H1 (cell line): ENCODE data around the gene GADD45A. TPM values are rescaled to one million over a fixed set of nuclear protein-coding genes. Genes with fewer than 3 reads are reported as not detected.

Source experiments
- CTCF ChIA-PET: fragments of 300-600 bp; sonication (Branson Sonifier 250); formaldehyde crosslinking; loops from one replicate; lab custom pipeline; 2021; ENCODE audit not compliant: partially characterized antibody; lab: Charles Lee
- POLR2A ChIA-PET: fragments of 300-600 bp; sonication (Branson Sonifier 250); formaldehyde crosslinking; loops from one replicate; lab custom pipeline; 2021; ENCODE audit warnings: inconsistent platforms; ENCODE audit not compliant: partially characterized antibody; lab: Charles Lee
- DNase-seq, 2 experiments: peaks; one replicate each; pipeline versions ENCODE4 v3.0.0 to v3.0.0-alpha.2; 2010 to 2022; ENCODE audit warnings: low spot score in 2 of 2, low read depth in 1 of 2, mixed read lengths in 1 of 2
- FAIRE-seq: peaks from 2 replicates; lab custom pipeline; 2011; peaks lifted over from hg19 to GRCh38; lab: Jason Lieb, UNC
- H2AFZ ChIP-seq: 2 replicates; pipeline ENCODE4 v1.8.1; 2012; ENCODE audit warnings: low read length, inconsistent platforms
- H2AK5ac ChIP-seq: 2 replicates; pipeline ENCODE4 v1.6.1; 2013; ENCODE audit warnings: low read depth, low read length
- H2BK120ac ChIP-seq: replicated peaks from 2 replicates; pipeline ENCODE3; 2013; ENCODE audit warnings: low read depth, low read length, inconsistent platforms
- H2BK12ac ChIP-seq: 2 replicates; pipeline ENCODE4 v1.6.1; 2013; ENCODE audit warnings: low read depth, low read length
- H2BK15ac ChIP-seq: 2 replicates; pipeline ENCODE4 v1.6.1; 2013; ENCODE audit warnings: low read length
- H2BK20ac ChIP-seq: 2 replicates; pipeline ENCODE4 v1.6.1; 2013; ENCODE audit warnings: low read length
- H2BK5ac ChIP-seq: 2 replicates; pipeline ENCODE4 v1.6.1; 2013; ENCODE audit warnings: low read depth, low read length
- H3K14ac ChIP-seq: 2 replicates; pipeline ENCODE4 v1.6.1; 2013; ENCODE audit warnings: inconsistent platforms; ENCODE audit not compliant: insufficient read length
- H3K18ac ChIP-seq: 2 replicates; pipeline ENCODE4 v1.6.1; 2013; ENCODE audit warnings: low read length; ENCODE audit errors: extremely low read depth
- H3K23ac ChIP-seq: 2 replicates; pipeline ENCODE4 v1.6.1; 2013; ENCODE audit warnings: inconsistent platforms; ENCODE audit not compliant: insufficient read length
- H3K23me2 ChIP-seq: 2 replicates; pipeline ENCODE4 v1.6.1; 2013; ENCODE audit warnings: low read depth, low read length
- H3K27ac ChIP-seq: 2 replicates; pipeline ENCODE4 v1.6.1; 2011; ENCODE audit warnings: low read depth, low read length, inconsistent platforms
- H3K27me3 ChIP-seq, 4 experiments: replicated peaks in 1 of 4; 1 replicate in 1 of 4; 2 replicates in 3 of 4; pipeline versions ENCODE4 v1.6.1 to v1.8.1; 2011 to 2013; ENCODE audit warnings: low read length in 3 of 4, mild to moderate bottlenecking in 3 of 4, inconsistent platforms in 2 of 4, mixed read lengths in 2 of 4, moderate library complexity in 1 of 4; ENCODE audit not compliant: control insufficient read depth in 3 of 4, insufficient read depth in 3 of 4; ENCODE audit errors: extremely low read depth in 1 of 4
- H3K36me3 ChIP-seq, 4 experiments: 2 replicates each; pipeline versions ENCODE4 v1.6.1 to v1.8.1; 2011 to 2013; ENCODE audit warnings: mild to moderate bottlenecking in 4 of 4, low read length in 3 of 4, moderate library complexity in 2 of 4, control low read depth in 1 of 4, inconsistent platforms in 1 of 4; ENCODE audit not compliant: insufficient read depth in 4 of 4, control insufficient read depth in 2 of 4
- H3K4ac ChIP-seq: replicated peaks from 2 replicates; pipeline ENCODE3; 2013; ENCODE audit warnings: low read length, low read depth, mixed read lengths, inconsistent platforms; ENCODE audit not compliant: insufficient read length
- H3K4me1 ChIP-seq, 4 experiments: replicated peaks in 1 of 4; 1 replicate in 1 of 4; 2 replicates in 3 of 4; pipeline versions ENCODE4 v1.6.1 to v1.8.1; 2011 to 2013; ENCODE audit warnings: low read length in 3 of 4, inconsistent platforms in 2 of 4, mixed read lengths in 1 of 4; ENCODE audit not compliant: insufficient read depth in 4 of 4, control insufficient read depth in 3 of 4
- H3K4me2 ChIP-seq, 2 experiments: 2 replicates each; pipeline versions ENCODE4 v1.6.1 to v1.8.1; 2011 to 2013; ENCODE audit warnings: low read depth in 2 of 2, low read length in 2 of 2, control low read depth in 1 of 2, inconsistent platforms in 1 of 2, mild to moderate bottlenecking in 1 of 2; ENCODE audit not compliant: insufficient read depth in 1 of 2
- H3K4me3 ChIP-seq, 4 experiments: fragments of 200-600, 300-600 bp in 1 of 4; sonication (generic), shearing (Covaris generic), sonication (Bioruptor Twin) in 1 of 4; 2 replicates each; pipeline versions ENCODE4 v1.5.1 to v1.8.1; 2011 to 2016; ENCODE audit warnings: low read length in 4 of 4, low read depth in 3 of 4, control low read depth in 2 of 4, inconsistent platforms in 2 of 4, mild to moderate bottlenecking in 2 of 4, mixed read lengths in 1 of 4, moderate library complexity in 1 of 4; ENCODE audit not compliant: insufficient read depth in 2 of 4; ENCODE audit errors: extremely low read depth in 1 of 4
- H3K56ac ChIP-seq: replicated peaks from 2 replicates; pipeline ENCODE3; 2013; ENCODE audit warnings: low read depth, mild to moderate bottlenecking, mixed read lengths, low read length, inconsistent platforms; ENCODE audit not compliant: insufficient read length
- H3K79me1 ChIP-seq: 2 replicates; pipeline ENCODE4 v1.6.1; 2013; ENCODE audit warnings: low read depth, low read length, control low read depth
- H3K79me2 ChIP-seq, 2 experiments: 2 replicates each; pipeline versions ENCODE4 v1.6.1 to v1.8.1; 2012 to 2013; ENCODE audit warnings: low read length in 2 of 2, mild to moderate bottlenecking in 2 of 2, inconsistent platforms in 1 of 2; ENCODE audit not compliant: insufficient read depth in 2 of 2, control insufficient read depth in 1 of 2
- H3K9ac ChIP-seq, 4 experiments: replicated peaks in 1 of 4; 1 replicate in 1 of 4; 2 replicates in 3 of 4; pipeline versions ENCODE4 v1.6.1 to v1.8.1; 2011 to 2013; ENCODE audit warnings: low read depth in 3 of 4, low read length in 3 of 4, control low read depth in 2 of 4, mild to moderate bottlenecking in 2 of 4, moderate library complexity in 2 of 4, inconsistent platforms in 1 of 4; ENCODE audit errors: extremely low read depth in 1 of 4
- H3K9me3 ChIP-seq, 2 experiments: 2 replicates each; pipeline versions ENCODE4 v1.6.1 to v1.8.1; 2012 to 2013; ENCODE audit warnings: mild to moderate bottlenecking in 2 of 2, moderate library complexity in 2 of 2, control low read depth in 1 of 2, inconsistent platforms in 1 of 2, low read depth in 1 of 2, low read length in 1 of 2, mixed read lengths in 1 of 2; ENCODE audit not compliant: insufficient read depth in 2 of 2
- H4K20me1 ChIP-seq, 2 experiments: replicated peaks in 1 of 2; 2 replicates each; pipeline versions ENCODE3 to v1.8.1; 2011 to 2013; ENCODE audit warnings: inconsistent platforms in 2 of 2, low read length in 2 of 2, mild to moderate bottlenecking in 1 of 2; ENCODE audit not compliant: insufficient read depth in 2 of 2, control insufficient read depth in 1 of 2
- H4K5ac ChIP-seq: 2 replicates; pipeline ENCODE4 v1.6.1; 2013; ENCODE audit warnings: low read length, low read depth, mixed read lengths, inconsistent platforms; ENCODE audit not compliant: insufficient read length
- H4K8ac ChIP-seq: 2 replicates; pipeline ENCODE4 v1.8.0; 2013; ENCODE audit warnings: mild to moderate bottlenecking, moderate library complexity, low read length, inconsistent platforms; ENCODE audit not compliant: insufficient read depth; ENCODE audit errors: extremely low read depth
- H4K91ac ChIP-seq: replicated peaks from 2 replicates; pipeline ENCODE3; 2013; ENCODE audit warnings: low read length, mixed read lengths, inconsistent platforms; ENCODE audit not compliant: insufficient read length
- BRCA1 ChIP-seq: IDR thresholded peaks from 2 replicates; pipeline ENCODE4 v1.6.1; 2012; ENCODE audit warnings: low read depth, low read length, improper control_type of control experiment
- CREB1 ChIP-seq: IDR thresholded peaks from 2 replicates; pipeline ENCODE4 v1.6.1; 2012; ENCODE audit warnings: inconsistent platforms
- EZH2 ChIP-seq: fragments of 200-600 bp; sonication (generic); IDR thresholded peaks from 2 replicates; pipeline ENCODE4 v1.7.1; 2012; ENCODE audit warnings: low read depth, mild to moderate bottlenecking, moderate library complexity, low read length, inconsistent platforms; ENCODE audit not compliant: severe bottlenecking
- GABPA ChIP-seq: IDR thresholded peaks from 2 replicates; pipeline ENCODE4 v1.6.1; 2011; ENCODE audit warnings: mild to moderate bottlenecking, low read length, moderate library complexity, borderline replicate concordance; ENCODE audit not compliant: insufficient read depth
- PHF8 ChIP-seq: fragments of 200-600 bp; sonication (generic); conservative IDR thresholded peaks from 2 replicates; pipeline ENCODE4 v1.7.1; 2012; ENCODE audit warnings: low read depth, mild to moderate bottlenecking, inconsistent platforms, low read length, moderate library complexity
- POLR2AphosphoS5 ChIP-seq: IDR thresholded peaks from 2 replicates; pipeline ENCODE4 v1.6.1; 2011; ENCODE audit warnings: low read depth, low read length
- RAD21 ChIP-seq, 2 experiments: IDR thresholded peaks in 1 of 2; conservative IDR thresholded peaks in 1 of 2; 2 replicates each; pipeline ENCODE4 v1.6.1; 2011; ENCODE audit warnings: low read depth in 2 of 2, low read length in 2 of 2, improper control_type of control experiment in 1 of 2, inconsistent platforms in 1 of 2, mild to moderate bottlenecking in 1 of 2, moderate library complexity in 1 of 2
- SUZ12 ChIP-seq: fragments of 200-600 bp; sonication (generic); IDR thresholded peaks from 2 replicates; pipeline ENCODE4 v1.6.1; 2012; ENCODE audit warnings: mild to moderate bottlenecking, inconsistent platforms, low read length, moderate library complexity, mixed read lengths
- YY1 ChIP-seq: IDR thresholded peaks from 2 replicates; pipeline ENCODE4 v1.6.1; 2011; ENCODE audit warnings: low read depth, mild to moderate bottlenecking, low read length
- WGBS, 2 experiments: shearing (Covaris generic) in 1 of 2; methylation state at CpG; one replicate each; pipeline versions ENCODE4 v1.1.6 to v1.1.7; 2013 to 2015; ENCODE audit warnings: low lambda C conversion rate in 2 of 2, mixed read lengths in 2 of 2, inconsistent platforms in 1 of 2, low coverage in 1 of 2, missing lambda C conversion rate in 1 of 2; ENCODE audit not compliant: insufficient replicate concordance in 2 of 2, insufficient coverage in 1 of 2, insufficient read length in 1 of 2; ENCODE audit errors: extremely low coverage in 1 of 2, missing lambda C conversion rate in 1 of 2; 5-methylcytosine and 5-hydroxymethylcytosine counted together
- polyA plus RNA-seq, 7 experiments: library from polyadenylated mRNA; depleted of rRNA in 3 of 7; stranded (reverse) in 5 of 7; unstranded in 2 of 7; fragments of >200 nt in 5 of 7; fragments of 200-250 nt in 2 of 7; gene quantifications; 1 replicate in 5 of 7; 2 replicates in 1 of 7; 4 replicates in 1 of 7; pipeline versions ENCODE4 v1.2.1 to v1.2.3, GENCODE V29; 2011 to 2013; ENCODE audit warnings: missing spikeins in 2 of 7, mixed read lengths in 2 of 7
- total RNA-seq: library from RNA; stranded (reverse); fragmentation: NEBNext Ultra II Directional; extraction: Animal tissue kit (Norgen Biotek cat#: 25700); gene quantifications from 2 replicates; pipeline ENCODE4 v1.2.1, GENCODE V29; 2021
- TF ChIP-seq, protein P1 (sequence below): IDR thresholded peaks from 2 replicates; pipeline ENCODE4 v1.6.1; 2011; ENCODE audit warnings: low read depth, mild to moderate bottlenecking, low read length; ENCODE audit not compliant: insufficient read depth
- TF ChIP-seq, protein P2 (sequence below): IDR thresholded peaks from 2 replicates; pipeline ENCODE4 v1.6.1; 2012; ENCODE audit warnings: low read length, inconsistent platforms

Gene GADD45A
- total and polyA plus RNA-seq, 2 of the 8 experiments (the other 6 are each of a cell fraction or from before 2014, with no cell fraction given): 7.6 to 15.6 TPM

DNA sequence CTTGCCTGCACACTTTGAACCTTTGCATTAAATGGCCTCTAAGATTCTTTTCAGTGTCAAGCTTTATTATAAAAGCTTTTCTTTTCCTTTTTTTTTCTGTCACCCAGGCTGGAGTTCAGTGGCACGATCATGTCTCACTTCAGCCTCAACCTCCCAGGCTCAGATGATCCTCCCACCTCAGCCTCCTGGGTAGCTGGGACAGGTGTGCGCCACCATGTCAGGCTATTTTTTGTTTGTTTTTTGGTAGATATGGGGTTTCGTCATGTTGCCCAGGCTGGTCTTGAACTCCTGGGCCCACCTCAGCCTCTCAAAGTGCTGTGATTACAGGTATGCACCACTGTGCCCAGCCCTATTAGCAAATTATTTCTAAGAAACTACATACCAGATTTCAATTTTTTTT, 52.9 kb downstream of the GADD45A start:
- TF ChIP-seq BRCA1: no peak
- no peak for TF ChIP-seq EZH2
- TF ChIP-seq POLR2AphosphoS5: no peak
- TF ChIP-seq, protein P1, sequence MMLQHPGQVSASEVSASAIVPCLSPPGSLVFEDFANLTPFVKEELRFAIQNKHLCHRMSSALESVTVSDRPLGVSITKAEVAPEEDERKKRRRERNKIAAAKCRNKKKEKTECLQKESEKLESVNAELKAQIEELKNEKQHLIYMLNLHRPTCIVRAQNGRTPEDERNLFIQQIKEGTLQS: no peak
- TF ChIP-seq SUZ12: no peak
- TF ChIP-seq YY1: no peak
- TF ChIP-seq, protein P2, sequence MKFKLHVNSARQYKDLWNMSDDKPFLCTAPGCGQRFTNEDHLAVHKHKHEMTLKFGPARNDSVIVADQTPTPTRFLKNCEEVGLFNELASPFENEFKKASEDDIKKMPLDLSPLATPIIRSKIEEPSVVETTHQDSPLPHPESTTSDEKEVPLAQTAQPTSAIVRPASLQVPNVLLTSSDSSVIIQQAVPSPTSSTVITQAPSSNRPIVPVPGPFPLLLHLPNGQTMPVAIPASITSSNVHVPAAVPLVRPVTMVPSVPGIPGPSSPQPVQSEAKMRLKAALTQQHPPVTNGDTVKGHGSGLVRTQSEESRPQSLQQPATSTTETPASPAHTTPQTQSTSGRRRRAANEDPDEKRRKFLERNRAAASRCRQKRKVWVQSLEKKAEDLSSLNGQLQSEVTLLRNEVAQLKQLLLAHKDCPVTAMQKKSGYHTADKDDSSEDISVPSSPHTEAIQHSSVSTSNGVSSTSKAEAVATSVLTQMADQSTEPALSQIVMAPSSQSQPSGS: no peak
- no peak for TF ChIP-seq RAD21 (IDR thresholded peaks at IDR 0.05 in 1 of 2, conservative IDR thresholded peaks at IDR 0.05 in 1 of 2; ENCODE audit: low read depth in 2 of 2, low read length in 2 of 2)
- no peak for TF ChIP-seq CREB1
- TF ChIP-seq PHF8: no peak
- no peak for TF ChIP-seq GABPA
- H3K9me3 ChIP-seq: no peaks in the 10 kb centered on the region
- whole genome bisulfite sequencing, 2 experiments: 90% methylated on average over 3 of the region's 3 CpGs; no CpG with 5 or more reads in 1 of the 2 experiments
- H4K20me1 ChIP-seq: no peaks in the 10 kb centered on the region
- H2BK5ac ChIP-seq: no peak overlapping the region
- no peak overlapping the region for H4K5ac ChIP-seq
- H3K4ac ChIP-seq: no peak overlapping the region
- no peak overlapping the region for H3K56ac ChIP-seq
- H3K9ac ChIP-seq: no peak overlapping the region
- no peak overlapping the region for H3K4me3 ChIP-seq
- H3K23ac ChIP-seq: no peak overlapping the region
- no peak overlapping the region for H2AK5ac ChIP-seq
- no peak overlapping the region for H4K8ac ChIP-seq
- DNase-seq: no peak
- no peaks in the 10 kb centered on the region for H3K23me2 ChIP-seq
- H2BK20ac ChIP-seq: no peak overlapping the region
- no peaks in the 10 kb centered on the region; the same call in 1 of the 2 replicates for H3K79me1 ChIP-seq
- no peak overlapping the region for H2AFZ ChIP-seq
- no peak overlapping the region for H3K4me2 ChIP-seq
- no peak overlapping the region for H3K14ac ChIP-seq
- no peak overlapping the region for H3K27ac ChIP-seq
- peaks cover 0 to 13% (median 6%) of the 10 kb centered on the region in 4 experiments; a peak in 5 of 7 replicates for H3K4me1 ChIP-seq
- ChIA-PET CTCF (interaction anchor here (0.6 to 3.2 kb wide), 9 partner anchors 10 to 524 kb away, joined by 3 to 15 read pairs (median 4); no protein-coding TSS in a partner anchor), POLR2A (interaction anchor here (1.2 kb wide), 1 partner anchor 15 kb away, joined by 3 read pairs; no protein-coding TSS in a partner anchor)
- FAIRE-seq: no peak
- H2BK15ac ChIP-seq: no peak overlapping the region
- H2BK120ac ChIP-seq: no peak overlapping the region
- no peaks in the 10 kb centered on the region for H3K79me2 ChIP-seq
- no peak overlapping the region for H3K18ac ChIP-seq
- H2BK12ac ChIP-seq: no peak overlapping the region
- H3K36me3 ChIP-seq: no peaks in the 10 kb centered on the region
- H4K91ac ChIP-seq: no peak overlapping the region
- H3K27me3 ChIP-seq: no peaks in the 10 kb centered on the region
